GM23248 (cell line): Measurements from ENCODE around the gene DUSP10. TPM values are rescaled to one million over a fixed set of nuclear protein-coding genes. Genes with fewer than 3 reads are reported as not detected.

Experiments
- DNase-seq: peaks from one replicate; pipeline ENCODE4 v3.0.0-alpha.2; 2015
- H2AFZ ChIP-seq: fragments of 200-600 bp; sonication (generic); 2 replicates; pipeline ENCODE4 v1.6.1; 2016; ENCODE audit warnings: antibody characterized with exemption
- H3F3A ChIP-seq: fragments of 200-600 bp; sonication (generic); 2 replicates; pipeline ENCODE4 v1.6.1; 2016; ENCODE audit warnings: mild to moderate bottlenecking, antibody characterized with exemption, mixed run types; ENCODE audit not compliant: insufficient read depth
- H3K27ac ChIP-seq: fragments of 200-600 bp; sonication (generic); 2 replicates; pipeline ENCODE4 v1.5.1; 2016; ENCODE audit warnings: mild to moderate bottlenecking
- H3K27me3 ChIP-seq: fragments of 200-600 bp; sonication (generic); replicated peaks from 2 replicates; pipeline ENCODE4 v1.6.1; 2016; ENCODE audit warnings: mild to moderate bottlenecking; ENCODE audit not compliant: insufficient read depth
- H3K36me3 ChIP-seq: fragments of 200-600 bp; sonication (generic); 2 replicates; pipeline ENCODE4 v1.6.1; 2016; ENCODE audit warnings: low read depth, mild to moderate bottlenecking
- H3K4me1 ChIP-seq: fragments of 200-600 bp; sonication (generic); 2 replicates; pipeline ENCODE4 v1.6.1; 2016; ENCODE audit warnings: mild to moderate bottlenecking; ENCODE audit not compliant: insufficient read depth
- H3K4me2 ChIP-seq: fragments of 200-600 bp; sonication (generic); one replicate; pipeline ENCODE4 v1.6.1; 2016; ENCODE audit warnings: mild to moderate bottlenecking; ENCODE audit not compliant: unreplicated experiment
- H3K4me3 ChIP-seq: fragments of 200-600 bp; sonication (generic); 2 replicates; pipeline ENCODE4 v1.5.1; 2016; ENCODE audit warnings: mild to moderate bottlenecking
- H3K79me2 ChIP-seq: fragments of 200-600 bp; sonication (generic); 2 replicates; pipeline ENCODE4 v1.6.1; 2016; ENCODE audit warnings: mild to moderate bottlenecking; ENCODE audit not compliant: insufficient read depth
- H3K9ac ChIP-seq: fragments of 200-600 bp; sonication (generic); 2 replicates; pipeline ENCODE4 v1.6.1; 2016; ENCODE audit warnings: mild to moderate bottlenecking
- H3K9me2 ChIP-seq: fragments of 200-600 bp; sonication (generic); 2 replicates; pipeline ENCODE4 v1.6.1; 2016; ENCODE audit warnings: mixed run types, mild to moderate bottlenecking, moderate library complexity; ENCODE audit not compliant: insufficient read depth
- H3K9me3 ChIP-seq: fragments of 200-600 bp; sonication (generic); one replicate; pipeline ENCODE4 v1.6.1; 2017; ENCODE audit warnings: low read depth
- H4K20me1 ChIP-seq: fragments of 200-600 bp; sonication (generic); 2 replicates; pipeline ENCODE4 v1.6.0; 2016; ENCODE audit not compliant: insufficient read depth
- EZH2 ChIP-seq: fragments of 200-600 bp; sonication (generic); IDR thresholded peaks from 2 replicates; pipeline ENCODE4 v1.6.1; 2018; ENCODE audit warnings: antibody characterized with exemption, mild to moderate bottlenecking; ENCODE audit not compliant: insufficient read depth, poor library complexity, severe bottlenecking
- EZH2phosphoT487 ChIP-seq: fragments of 200-600 bp; sonication (generic); IDR thresholded peaks from 2 replicates; pipeline ENCODE4 v1.6.1; 2018; ENCODE audit warnings: antibody characterized with exemption, moderate library complexity, mild to moderate bottlenecking, low read depth; ENCODE audit not compliant: insufficient read depth
- WGBS, 2 experiments: methylation state at CpG; one replicate each; pipeline ENCODE4 v1.1.6; 2015 to 2017; ENCODE audit warnings: low lambda C conversion rate in 2 of 2, low coverage in 1 of 2; ENCODE audit errors: missing lambda C conversion rate in 2 of 2; 5-methylcytosine and 5-hydroxymethylcytosine counted together
- in situ Hi-C: fragments of 300-500 bp; cut with MboI; formaldehyde crosslinking; loops from 2 replicates; pipeline ENCODE4 v1.15.0; 2020
- polyA plus RNA-seq: library from polyadenylated mRNA; unstranded; fragments of >200 nt; fragmentation: Nextera tagmentation; extraction: Ambion mirVana; gene quantifications from 2 replicates; pipeline ENCODE4 v1.2.1, GENCODE V29; 2016
- total RNA-seq: library from RNA; depleted of rRNA; stranded (reverse); fragments of >200 nt; shearing (Covaris generic); gene quantifications from 2 replicates; pipeline ENCODE4 v1.2.3, GENCODE V29; 2014

DUSP10 gene
- total and polyA plus RNA-seq, 2 experiments from 2014 or later: 10.5 to 16.4 TPM

- Histone ChIP-seq H3K4me2 (no peak overlapping the region), H4K20me1 (no peaks in the 10 kb centered on the region), H3K27ac (no peak overlapping the region), H3K4me1 (no peaks in the 10 kb centered on the region), H3K9me2 (no peaks in the 10 kb centered on the region), H3F3A (no peaks in the 10 kb centered on the region), H3K4me3 (no peak overlapping the region), H3K79me2 (no peaks in the 10 kb centered on the region), H3K36me3 (no peaks in the 10 kb centered on the region), H3K27me3 (no peaks in the 10 kb centered on the region), H3K9me3 (no peaks in the 10 kb centered on the region), H2AFZ (no peak overlapping the region), H3K9ac (no peak overlapping the region)
- in situ Hi-C loops: no loop called here
- no peak for TF ChIP-seq EZH2
- no peak for TF ChIP-seq EZH2phosphoT487
- DNase-seq: no peak
- WGBS, 2 experiments: 86 to 93% methylated on average over 7 of the region's 7 CpGs
These were observed 38.3 kb upstream of the DUSP10 start for GRCh38 chr1:221780175-221780574.

DNA sequence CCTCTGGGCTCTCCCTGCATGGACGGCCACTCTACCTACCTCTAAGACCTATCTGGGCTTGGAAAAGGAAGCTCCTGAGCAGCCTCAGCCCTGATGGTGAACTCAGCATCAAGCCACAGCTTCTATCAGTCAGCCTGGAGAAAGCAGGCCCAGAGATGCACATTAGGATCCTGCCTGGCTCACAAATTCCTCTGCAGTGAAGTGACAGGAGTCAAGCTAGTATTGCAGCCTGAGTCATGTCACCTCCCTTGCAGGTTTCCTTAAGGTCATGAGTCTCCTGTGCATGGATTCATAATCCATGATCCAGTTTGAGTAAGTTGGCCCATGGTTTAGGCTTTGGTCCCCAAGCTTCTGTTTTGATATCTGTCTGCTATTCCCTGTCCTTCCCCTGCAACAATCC is 37.9 kb upstream of the DUSP10 start:
- TF ChIP-seq EZH2phosphoT487 (no peak), EZH2 (no peak)
- Histone ChIP-seq H3K4me3 (no peak overlapping the region), H3K79me2 (no peaks in the 10 kb centered on the region), H3K27me3 (no peaks in the 10 kb centered on the region), H3K4me2 (no peak overlapping the region), H2AFZ (no peak overlapping the region), H3K27ac (no peak overlapping the region), H3F3A (no peaks in the 10 kb centered on the region), H3K9me3 (no peaks in the 10 kb centered on the region), H3K36me3 (no peaks in the 10 kb centered on the region), H3K4me1 (no peaks in the 10 kb centered on the region), H3K9me2 (no peaks in the 10 kb centered on the region), H3K9ac (no peak overlapping the region), H4K20me1 (no peaks in the 10 kb centered on the region)
- DNase-seq: no peak
- in situ Hi-C loops: no loop called here
- 62 to 69% methylated on average over 1 of the region's 1 CpG for WGBS, 2 experiments

GRCh38 chr1:221778535-221779142 is 36.8 kb upstream of the DUSP10 start:
- WGBS, 2 experiments: 68 to 74% methylated on average over 8 of the region's 8 CpGs

DNA sequence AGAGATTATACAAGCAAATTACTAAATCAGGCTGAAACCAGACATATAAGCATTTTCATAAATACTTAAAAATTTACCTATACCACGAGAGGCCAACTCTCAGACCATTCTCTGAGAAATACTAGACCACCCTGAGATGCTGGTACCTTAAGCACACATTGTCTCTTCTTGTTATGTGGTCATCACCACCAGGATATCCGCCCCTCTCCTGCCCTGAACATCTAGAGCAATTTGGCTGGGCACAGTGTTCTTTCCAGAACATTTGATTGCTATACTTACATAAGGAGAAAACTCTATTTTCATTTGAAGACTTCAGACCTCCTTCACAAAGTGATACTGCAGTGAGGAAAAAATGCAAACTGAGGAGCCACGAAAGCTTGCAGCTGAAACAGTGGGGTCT is 36.2 kb upstream of the DUSP10 start:
- Histone ChIP-seq H4K20me1 (no peaks in the 10 kb centered on the region), H3K9me3 (no peaks in the 10 kb centered on the region), H3F3A (no peaks in the 10 kb centered on the region), H3K27ac (no peak overlapping the region), H2AFZ (no peak overlapping the region), H3K9me2 (no peaks in the 10 kb centered on the region), H3K4me1 (no peaks in the 10 kb centered on the region), H3K9ac (no peak overlapping the region), H3K4me2 (no peak overlapping the region), H3K36me3 (no peaks in the 10 kb centered on the region), H3K27me3 (no peaks in the 10 kb centered on the region), H3K79me2 (no peaks in the 10 kb centered on the region), H3K4me3 (no peak overlapping the region)
- 87 to 94% methylated on average over 3 of the region's 3 CpGs for WGBS, 2 experiments
- TF ChIP-seq EZH2phosphoT487 (no peak), EZH2 (no peak)
- DNase-seq: no peak
- in situ Hi-C loops: no loop called here

More at GRCh38 chr1:221778535-221779142, 36.8 kb upstream of the DUSP10 start:
- no peak overlapping the region for H3K27ac ChIP-seq
- no peak overlapping the region for H3K9ac ChIP-seq
- no peaks in the 10 kb centered on the region for H3K36me3 ChIP-seq
- no peak overlapping the region for H3K4me3 ChIP-seq
- in situ Hi-C loops: no loop called here
- no peak overlapping the region for H2AFZ ChIP-seq
- H3K4me1 ChIP-seq: no peaks in the 10 kb centered on the region
- no peaks in the 10 kb centered on the region for H3K27me3 ChIP-seq
- TF ChIP-seq EZH2: no peak
- no peak for TF ChIP-seq EZH2phosphoT487
- no peaks in the 10 kb centered on the region for H3K9me2 ChIP-seq
- no peak for DNase-seq
- no peaks in the 10 kb centered on the region for H4K20me1 ChIP-seq
- no peaks in the 10 kb centered on the region for H3K79me2 ChIP-seq
- no peaks in the 10 kb centered on the region for H3F3A ChIP-seq
- H3K9me3 ChIP-seq: no peaks in the 10 kb centered on the region
- H3K4me2 ChIP-seq: no peak overlapping the region
